ENCODE results near the gene SRPX.
A peak's percentile ranks its signal among the peaks of the same experiment; 100 is the strongest.

SRPX gene

DNA sequence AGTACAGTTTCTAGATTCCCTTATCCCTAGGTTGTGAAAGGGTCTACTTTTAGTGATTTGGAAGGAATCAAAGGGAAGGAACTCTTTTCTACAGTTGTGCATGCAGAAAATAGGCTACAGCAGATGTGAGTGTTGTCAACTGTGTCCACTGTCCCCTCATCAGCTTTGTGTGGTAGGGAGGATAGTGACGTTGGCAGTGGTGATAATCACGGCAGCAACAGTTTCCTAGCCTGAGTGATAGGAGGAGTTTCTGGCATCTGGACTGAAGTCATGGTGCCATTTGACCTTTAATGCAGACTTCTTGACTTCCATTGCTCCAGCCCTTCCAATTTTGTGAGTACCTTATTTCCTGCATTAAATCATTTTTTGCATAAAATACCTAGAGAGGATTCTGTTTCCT lies 39.3 kb downstream of the SRPX start:
- Histone ChIP-seq H3K4me1 (no peaks in the 10 kb centered on the region), H3K4me3 (no peak overlapping the region), H3K27ac (no peak overlapping the region), H3K36me3 (no peaks in the 10 kb centered on the region), H3K9me3 (peaks cover 0 to 6% (median 5%) of the 10 kb centered on the region in 3 donors), H3K27me3 (no peaks in the 10 kb centered on the region)
- intact Hi-C loops (cut with DNase I; ENCODE audit: low total_unique reads) = no loop called here
- TF ChIP-seq, protein P1, sequence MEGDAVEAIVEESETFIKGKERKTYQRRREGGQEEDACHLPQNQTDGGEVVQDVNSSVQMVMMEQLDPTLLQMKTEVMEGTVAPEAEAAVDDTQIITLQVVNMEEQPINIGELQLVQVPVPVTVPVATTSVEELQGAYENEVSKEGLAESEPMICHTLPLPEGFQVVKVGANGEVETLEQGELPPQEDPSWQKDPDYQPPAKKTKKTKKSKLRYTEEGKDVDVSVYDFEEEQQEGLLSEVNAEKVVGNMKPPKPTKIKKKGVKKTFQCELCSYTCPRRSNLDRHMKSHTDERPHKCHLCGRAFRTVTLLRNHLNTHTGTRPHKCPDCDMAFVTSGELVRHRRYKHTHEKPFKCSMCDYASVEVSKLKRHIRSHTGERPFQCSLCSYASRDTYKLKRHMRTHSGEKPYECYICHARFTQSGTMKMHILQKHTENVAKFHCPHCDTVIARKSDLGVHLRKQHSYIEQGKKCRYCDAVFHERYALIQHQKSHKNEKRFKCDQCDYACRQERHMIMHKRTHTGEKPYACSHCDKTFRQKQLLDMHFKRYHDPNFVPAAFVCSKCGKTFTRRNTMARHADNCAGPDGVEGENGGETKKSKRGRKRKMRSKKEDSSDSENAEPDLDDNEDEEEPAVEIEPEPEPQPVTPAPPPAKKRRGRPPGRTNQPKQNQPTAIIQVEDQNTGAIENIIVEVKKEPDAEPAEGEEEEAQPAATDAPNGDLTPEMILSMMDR (IDR thresholded peaks at IDR 0.05) = no peak
- no peak for DNase-seq

DNA sequence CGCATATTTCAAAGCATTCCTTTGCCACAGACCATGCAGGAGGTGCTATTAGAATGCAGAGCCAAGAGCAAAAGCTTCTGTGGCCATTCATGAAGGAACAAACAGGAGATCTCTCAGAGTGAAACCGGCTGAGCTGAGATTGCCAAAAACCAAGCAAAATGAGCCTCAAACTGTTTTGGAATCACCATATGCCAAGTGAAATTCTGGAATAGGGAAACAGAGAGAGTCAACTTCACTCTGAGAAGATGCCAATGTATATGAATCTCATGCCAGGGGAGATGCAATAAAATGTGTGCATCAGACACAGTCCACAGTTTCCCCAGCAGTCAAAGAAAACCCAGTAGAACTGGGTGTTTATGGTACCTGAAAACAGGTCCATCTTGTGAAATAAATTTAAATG lies 42.3 kb downstream of the SRPX start:
- no peak for DNase-seq
- Histone ChIP-seq H3K4me3 (no peak overlapping the region), H3K27ac (no peak overlapping the region), H3K4me1 (no peaks in the 10 kb centered on the region), H3K36me3 (no peaks in the 10 kb centered on the region), H3K9me3 (no peaks in the 10 kb centered on the region), H3K27me3 (no peaks in the 10 kb centered on the region)
- TF ChIP-seq, protein P1 (IDR thresholded peaks at IDR 0.05) = no peak
- intact Hi-C loops (cut with DNase I; ENCODE audit: low total_unique reads) = no loop called here

DNA sequence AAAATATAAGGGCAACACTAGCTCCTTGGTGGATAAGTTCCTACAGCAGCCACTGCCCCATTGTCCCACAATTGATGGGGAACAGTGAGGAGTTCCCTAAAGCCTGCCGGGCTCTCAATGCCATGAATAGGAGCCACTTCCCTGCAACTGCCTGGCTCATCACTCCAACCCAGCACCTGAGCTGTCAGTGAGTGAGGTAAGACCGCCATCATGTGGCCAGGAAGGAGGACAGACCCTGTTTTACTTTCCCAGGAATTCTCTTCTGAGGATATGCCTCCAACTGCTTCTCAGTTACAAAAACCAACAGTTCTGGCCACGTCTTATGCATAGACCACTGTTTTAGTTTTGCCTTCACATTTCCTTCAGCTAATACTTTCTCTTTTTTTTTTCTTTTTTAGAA lies 45.5 kb downstream of the SRPX start:
- Histone ChIP-seq H3K4me1 (no peaks in the 10 kb centered on the region), H3K27ac (no peak overlapping the region), H3K27me3 (no peaks in the 10 kb centered on the region), H3K36me3 (no peaks in the 10 kb centered on the region), H3K9me3 (no peaks in the 10 kb centered on the region), H3K4me3 (no peak overlapping the region)
- no peak for DNase-seq
- TF ChIP-seq, protein P1 (IDR thresholded peaks at IDR 0.05) = peak in 1 of 2 experiments; percentile 16
- intact Hi-C loops (cut with DNase I; ENCODE audit: low total_unique reads) = no loop called here

DNA sequence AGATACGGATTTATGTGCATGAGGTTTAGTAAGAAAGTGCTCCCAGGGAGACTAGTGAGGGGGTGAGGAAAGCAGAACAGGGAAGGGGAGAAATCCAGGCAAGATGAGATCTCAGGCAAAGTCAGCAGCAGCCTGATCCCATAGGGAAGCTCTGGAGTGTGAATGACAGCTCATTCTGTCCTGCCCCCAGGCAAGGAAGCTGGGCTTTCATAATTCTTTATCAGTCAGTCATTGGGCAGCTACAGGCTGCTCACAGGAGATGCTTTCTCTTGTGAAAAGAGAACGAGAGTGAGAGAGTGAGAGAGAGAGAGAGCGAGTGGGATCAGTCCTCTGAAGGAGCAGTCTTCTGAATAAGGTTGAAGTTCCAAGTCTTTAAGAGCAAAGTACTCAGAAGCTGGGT lies 48.1 kb downstream of the SRPX start:
- no peak for DNase-seq
- intact Hi-C loops (cut with DNase I; ENCODE audit: low total_unique reads) = loop anchor here (5.0 kb wide), 1 partner anchor 245 kb away; no protein-coding TSS in a partner anchor
- no peaks in the 10 kb centered on the region for H3K4me1 ChIP-seq
- H3K36me3 ChIP-seq = no peaks in the 10 kb centered on the region
- H3K27ac ChIP-seq = no peak overlapping the region
- TF ChIP-seq, protein P1 (IDR thresholded peaks at IDR 0.05) = no peak
- H3K27me3 ChIP-seq = no peaks in the 10 kb centered on the region
- no peaks in the 10 kb centered on the region for H3K9me3 ChIP-seq
- H3K4me3 ChIP-seq = no peak overlapping the region

DNA sequence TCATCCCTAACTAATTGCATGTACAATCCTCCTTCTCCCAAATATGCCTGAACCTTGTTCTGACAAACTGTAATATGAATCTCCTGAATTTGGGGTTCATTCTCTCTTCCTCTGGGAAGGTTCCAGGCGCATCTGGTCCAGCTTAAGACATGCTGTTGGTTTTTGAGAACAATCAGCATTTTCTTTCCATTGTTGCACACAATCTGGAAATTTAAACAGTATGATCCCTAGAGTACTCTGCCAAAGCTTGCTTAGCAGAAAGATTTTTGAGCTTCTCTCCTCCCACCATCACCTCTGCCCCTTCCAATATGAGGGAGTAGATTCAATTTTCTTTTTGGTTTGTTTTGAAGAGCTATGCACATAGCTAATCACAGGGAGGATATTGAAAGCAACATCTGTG lies 50.1 kb downstream of the SRPX start:
- DNase-seq = no peak
- TF ChIP-seq, protein P1 (IDR thresholded peaks at IDR 0.05) = no peak
- no peak overlapping the region for H3K27ac ChIP-seq
- H3K27me3 ChIP-seq = no peaks in the 10 kb centered on the region
- no peak overlapping the region for H3K4me3 ChIP-seq
- H3K4me1 ChIP-seq = no peaks in the 10 kb centered on the region
- H3K9me3 ChIP-seq = no peaks in the 10 kb centered on the region
- intact Hi-C loops (cut with DNase I; ENCODE audit: low total_unique reads) = loop anchor here (5.0 kb wide), 1 partner anchor 243 kb away; no protein-coding TSS in a partner anchor
- H3K36me3 ChIP-seq = no peaks in the 10 kb centered on the region

All from tibial artery (tissue), 4 donors.